H9 (cell line): ENCODE data around the gene PNPLA8. TPM values are rescaled to one million over a fixed set of nuclear protein-coding genes. Genes with fewer than 3 reads are reported as not detected.

Experiments used
- DNase-seq: peaks from one replicate; pipeline ENCODE4 v3.0.0-alpha.2; 2017
- H2AFZ ChIP-seq: one replicate; pipeline ENCODE4 v1.6.1; 2013; ENCODE audit warnings: mild to moderate bottlenecking, low read length, control low read depth, moderate library complexity
- H2AK5ac ChIP-seq: 2 replicates; pipeline ENCODE4 v1.6.1; 2013; ENCODE audit warnings: low read length, control low read depth, mixed read lengths; ENCODE audit not compliant: insufficient read length
- H2BK120ac ChIP-seq: one replicate; pipeline ENCODE4 v1.6.1; 2013; ENCODE audit warnings: low read depth, mild to moderate bottlenecking, low read length, control low read depth, inconsistent platforms; ENCODE audit not compliant: poor library complexity, severe bottlenecking
- H2BK12ac ChIP-seq: 2 replicates; pipeline ENCODE4 v1.6.1; 2013; ENCODE audit warnings: low read length, control low read depth, mixed read lengths, low read depth; ENCODE audit not compliant: insufficient read length
- H2BK15ac ChIP-seq: 2 replicates; pipeline ENCODE4 v1.6.1; 2013; ENCODE audit warnings: low read depth, low read length, control low read depth
- H2BK20ac ChIP-seq: one replicate; pipeline ENCODE4 v1.6.1; 2013; ENCODE audit warnings: low read depth, mild to moderate bottlenecking, low read length, control low read depth, inconsistent platforms; ENCODE audit not compliant: poor library complexity, severe bottlenecking
- H2BK5ac ChIP-seq: 2 replicates; pipeline ENCODE4 v1.6.1; 2013; ENCODE audit warnings: low read length, control low read depth, mixed read lengths; ENCODE audit not compliant: insufficient read length
- H3K14ac ChIP-seq: 2 replicates; pipeline ENCODE4 v1.6.1; 2013; ENCODE audit warnings: low read length, control low read depth; ENCODE audit not compliant: insufficient read depth
- H3K18ac ChIP-seq: 2 replicates; pipeline ENCODE4 v1.6.1; 2013; ENCODE audit warnings: low read depth, mild to moderate bottlenecking, mixed read lengths, low read length, control low read depth; ENCODE audit not compliant: insufficient read length
- H3K23ac ChIP-seq: 2 replicates; pipeline ENCODE4 v1.6.1; 2013; ENCODE audit warnings: low read length, control low read depth, mixed read lengths, low read depth; ENCODE audit not compliant: insufficient read length
- H3K23me2 ChIP-seq: 2 replicates; pipeline ENCODE4 v1.6.1; 2013; ENCODE audit warnings: low read depth, mild to moderate bottlenecking, mixed read lengths, low read length, control low read depth; ENCODE audit not compliant: insufficient read length, poor library complexity, severe bottlenecking
- H3K27ac ChIP-seq: 2 replicates; pipeline ENCODE4 v1.5.1; 2013; ENCODE audit warnings: low read length, control low read depth, mixed read lengths, low read depth; ENCODE audit not compliant: insufficient read length
- H3K27me3 ChIP-seq: 2 replicates; pipeline ENCODE4 v1.6.1; 2013; ENCODE audit warnings: low read length, control low read depth, inconsistent platforms; ENCODE audit not compliant: insufficient read depth
- H3K4ac ChIP-seq: 2 replicates; pipeline ENCODE4 v1.6.1; 2013; ENCODE audit warnings: low read depth, mild to moderate bottlenecking, control low read depth, inconsistent platforms, low read length, moderate library complexity
- H3K4me1 ChIP-seq: 2 replicates; pipeline ENCODE4 v1.6.1; 2013; ENCODE audit warnings: low read length, control low read depth, inconsistent platforms; ENCODE audit not compliant: insufficient read depth
- H3K4me2 ChIP-seq: 2 replicates; pipeline ENCODE4 v1.6.1; 2013; ENCODE audit warnings: low read length, control low read depth, mixed read lengths; ENCODE audit not compliant: insufficient read length, insufficient read depth
- H3K56ac ChIP-seq: 2 replicates; pipeline ENCODE4 v1.6.1; 2013; ENCODE audit warnings: low read depth, mild to moderate bottlenecking, mixed read lengths, low read length, control low read depth; ENCODE audit not compliant: insufficient read length
- H3K79me1 ChIP-seq: 2 replicates; pipeline ENCODE4 v1.6.1; 2013; ENCODE audit warnings: low read depth, mild to moderate bottlenecking, moderate library complexity, low read length, control low read depth, inconsistent platforms; ENCODE audit not compliant: insufficient read depth, poor library complexity, severe bottlenecking
- H3K79me2 ChIP-seq: 2 replicates; pipeline ENCODE4 v1.6.1; 2013; ENCODE audit warnings: low read length, control low read depth, inconsistent platforms; ENCODE audit not compliant: insufficient read depth
- H3K9ac ChIP-seq: 2 replicates; pipeline ENCODE4 v1.6.1; 2013; ENCODE audit warnings: low read length, control low read depth, mixed read lengths; ENCODE audit not compliant: insufficient read length; ENCODE audit errors: extremely low read depth
- H3K9me3 ChIP-seq: one replicate; pipeline ENCODE4 v1.6.1; 2013; ENCODE audit warnings: low read depth, low read length, inconsistent platforms; ENCODE audit not compliant: control insufficient read depth
- H3T11ph ChIP-seq: one replicate; pipeline ENCODE4 v1.6.1; 2013; ENCODE audit warnings: mild to moderate bottlenecking, low read length, control low read depth, inconsistent platforms
- H4K20me1 ChIP-seq: one replicate; pipeline ENCODE4 v1.6.1; 2013; ENCODE audit not compliant: control insufficient read depth, insufficient read length, insufficient read depth
- H4K5ac ChIP-seq: 2 replicates; pipeline ENCODE4 v1.6.1; 2013; ENCODE audit warnings: low read depth, mild to moderate bottlenecking, mixed read lengths, low read length, control low read depth; ENCODE audit not compliant: insufficient read length
- H4K8ac ChIP-seq: replicated peaks from 2 replicates; pipeline ENCODE4 v1.6.1; 2013; ENCODE audit warnings: low read length, control low read depth, mixed read lengths, low read depth; ENCODE audit not compliant: insufficient read length
- H4K91ac ChIP-seq: 2 replicates; pipeline ENCODE4 v1.6.1; 2013; ENCODE audit warnings: low read depth, mild to moderate bottlenecking, moderate library complexity, mixed read lengths, low read length, control low read depth; ENCODE audit not compliant: insufficient read length
- H3K27ac Mint-ChIP-seq, 3 experiments: 2 replicates in 2 of 3; 3 replicates in 1 of 3; pipeline ENCODE4 v1.8.0; 2020 to 2021; ENCODE audit warnings: mixed read lengths in 3 of 3, mild to moderate bottlenecking in 1 of 3, moderate library complexity in 1 of 3
- H3K27me3 Mint-ChIP-seq: 2 replicates; pipeline ENCODE4 v1.8.0; 2021; ENCODE audit warnings: low read depth, mild to moderate bottlenecking, moderate library complexity, mixed read lengths
- H3K36me3 Mint-ChIP-seq, 3 experiments: 2 replicates in 2 of 3; 3 replicates in 1 of 3; pipeline ENCODE4 v1.8.0; 2020 to 2021; ENCODE audit warnings: low read depth in 3 of 3, mixed read lengths in 3 of 3; ENCODE audit not compliant: insufficient read depth in 1 of 3
- H3K4me1 Mint-ChIP-seq, 2 experiments: 2 replicates each; pipeline ENCODE4 v1.8.0; 2020; ENCODE audit warnings: mixed read lengths in 2 of 2
- H3K4me3 Mint-ChIP-seq, 2 experiments: 2 replicates in 1 of 2; 3 replicates in 1 of 2; pipeline ENCODE4 v1.8.0; 2020 to 2021; ENCODE audit warnings: mild to moderate bottlenecking in 2 of 2, mixed read lengths in 2 of 2, moderate library complexity in 1 of 2
- H3K9me3 Mint-ChIP-seq, 2 experiments: 2 replicates in 1 of 2; 3 replicates in 1 of 2; pipeline ENCODE4 v1.8.0; 2020; ENCODE audit warnings: mild to moderate bottlenecking in 2 of 2, mixed read lengths in 2 of 2, moderate library complexity in 1 of 2
- CTCF ChIP-seq: fragments of 200-600 bp; sonication (generic); conservative IDR thresholded peaks from 3 replicates; pipeline ENCODE4 v1.8.0; 2021; ENCODE audit warnings: antibody characterized with exemption, mild to moderate bottlenecking
- WGBS: extraction: QIAGEN DNeasy Blood & Tissue Kit; methylation state at CpG from one replicate; pipeline ENCODE4 v1.1.7; 2013; ENCODE audit warnings: missing lambda C conversion rate, low lambda C conversion rate, mixed read lengths; ENCODE audit not compliant: insufficient read length; ENCODE audit errors: extremely low coverage; 5-methylcytosine and 5-hydroxymethylcytosine counted together
- total RNA-seq: library from RNA; stranded (reverse); gene quantifications from 2 replicates; pipeline ENCODE4 v1.2.1, GENCODE V29; 2021

PNPLA8 gene
- total RNA-seq, 1 experiment from 2014 or later = 11.7 TPM

- Mint-ChIP-seq H3K36me3 (peaks cover 1 to 24% (median 14%) of the 10 kb centered on the region in 3 experiments; a peak in 5 of 7 replicates), H3K4me1 (peaks cover 0 to 4% of the 10 kb centered on the region in 2 experiments; a peak in 1 of 4 replicates), H3K4me3 (no peak overlapping the region), H3K9me3 (no peaks in the 10 kb centered on the region), H3K27me3 (no peaks in the 10 kb centered on the region), H3K27ac (peak overlapping the region in 2 of 3 experiments; percentile 3 to 75; a peak in 4 of 7 replicates)
- no peak overlapping the region for H3K9ac ChIP-seq
- H3K4ac ChIP-seq = no peak overlapping the region
- no peak overlapping the region for H3K56ac ChIP-seq
- H3K9me3 ChIP-seq = no peaks in the 10 kb centered on the region
- no CpG with 5 or more reads among the region's 5 CpGs for WGBS
- no peak for DNase-seq
- no peak overlapping the region for H3K4me2 ChIP-seq
- H3K27ac ChIP-seq = no peak overlapping the region
- no peak overlapping the region for H2BK20ac ChIP-seq
- H3K27me3 ChIP-seq = no peaks in the 10 kb centered on the region
- no peak overlapping the region for H4K5ac ChIP-seq
- no peak overlapping the region for H3K23ac ChIP-seq
- H2AK5ac ChIP-seq = no peak overlapping the region
- no peak overlapping the region for H3T11ph ChIP-seq
- H4K91ac ChIP-seq = no peak overlapping the region
- no peaks in the 10 kb centered on the region for H3K4me1 ChIP-seq
- no peak overlapping the region for H4K8ac ChIP-seq
- H2BK15ac ChIP-seq = no peak overlapping the region
- no peak overlapping the region for H2AFZ ChIP-seq
- no peak overlapping the region for H3K18ac ChIP-seq
- no peaks in the 10 kb centered on the region for H3K79me2 ChIP-seq
- no peaks in the 10 kb centered on the region for H4K20me1 ChIP-seq
- no peaks in the 10 kb centered on the region for H3K23me2 ChIP-seq
- H3K79me1 ChIP-seq = no peaks in the 10 kb centered on the region
- no peak overlapping the region for H2BK120ac ChIP-seq
- H3K14ac ChIP-seq = no peak overlapping the region
- no peak for TF ChIP-seq CTCF
- H2BK5ac ChIP-seq = no peak overlapping the region
- H2BK12ac ChIP-seq = no peak overlapping the region
Observed at GRCh38 chr7:108503112-108504026, 22.6 kb downstream of the PNPLA8 start.
